H9 (cell line): ENCODE results near the gene CAPSL. TPM values are rescaled to one million over a fixed set of nuclear protein-coding genes. Genes with fewer than 3 reads are reported as not detected.

ENCODE experiments used
- DNase-seq: peaks from one replicate; pipeline ENCODE4 v3.0.0-alpha.2; 2017
- H2AFZ ChIP-seq: one replicate; pipeline ENCODE4 v1.6.1; 2013; ENCODE audit warnings: mild to moderate bottlenecking, low read length, control low read depth, moderate library complexity
- H2AK5ac ChIP-seq: 2 replicates; pipeline ENCODE4 v1.6.1; 2013; ENCODE audit warnings: low read length, control low read depth, mixed read lengths; ENCODE audit not compliant: insufficient read length
- H2BK120ac ChIP-seq: one replicate; pipeline ENCODE4 v1.6.1; 2013; ENCODE audit warnings: low read depth, mild to moderate bottlenecking, low read length, control low read depth, inconsistent platforms; ENCODE audit not compliant: poor library complexity, severe bottlenecking
- H2BK12ac ChIP-seq: 2 replicates; pipeline ENCODE4 v1.6.1; 2013; ENCODE audit warnings: low read length, control low read depth, mixed read lengths, low read depth; ENCODE audit not compliant: insufficient read length
- H2BK15ac ChIP-seq: 2 replicates; pipeline ENCODE4 v1.6.1; 2013; ENCODE audit warnings: low read depth, low read length, control low read depth
- H2BK20ac ChIP-seq: one replicate; pipeline ENCODE4 v1.6.1; 2013; ENCODE audit warnings: low read depth, mild to moderate bottlenecking, low read length, control low read depth, inconsistent platforms; ENCODE audit not compliant: poor library complexity, severe bottlenecking
- H2BK5ac ChIP-seq: 2 replicates; pipeline ENCODE4 v1.6.1; 2013; ENCODE audit warnings: low read length, control low read depth, mixed read lengths; ENCODE audit not compliant: insufficient read length
- H3K14ac ChIP-seq: 2 replicates; pipeline ENCODE4 v1.6.1; 2013; ENCODE audit warnings: low read length, control low read depth; ENCODE audit not compliant: insufficient read depth
- H3K18ac ChIP-seq: 2 replicates; pipeline ENCODE4 v1.6.1; 2013; ENCODE audit warnings: low read depth, mild to moderate bottlenecking, mixed read lengths, low read length, control low read depth; ENCODE audit not compliant: insufficient read length
- H3K23ac ChIP-seq: 2 replicates; pipeline ENCODE4 v1.6.1; 2013; ENCODE audit warnings: low read length, control low read depth, mixed read lengths, low read depth; ENCODE audit not compliant: insufficient read length
- H3K23me2 ChIP-seq: 2 replicates; pipeline ENCODE4 v1.6.1; 2013; ENCODE audit warnings: low read depth, mild to moderate bottlenecking, mixed read lengths, low read length, control low read depth; ENCODE audit not compliant: insufficient read length, poor library complexity, severe bottlenecking
- H3K27ac ChIP-seq: 2 replicates; pipeline ENCODE4 v1.5.1; 2013; ENCODE audit warnings: low read length, control low read depth, mixed read lengths, low read depth; ENCODE audit not compliant: insufficient read length
- H3K27me3 ChIP-seq: 2 replicates; pipeline ENCODE4 v1.6.1; 2013; ENCODE audit warnings: low read length, control low read depth, inconsistent platforms; ENCODE audit not compliant: insufficient read depth
- H3K4ac ChIP-seq: 2 replicates; pipeline ENCODE4 v1.6.1; 2013; ENCODE audit warnings: low read depth, mild to moderate bottlenecking, control low read depth, inconsistent platforms, low read length, moderate library complexity
- H3K4me1 ChIP-seq: 2 replicates; pipeline ENCODE4 v1.6.1; 2013; ENCODE audit warnings: low read length, control low read depth, inconsistent platforms; ENCODE audit not compliant: insufficient read depth
- H3K4me2 ChIP-seq: 2 replicates; pipeline ENCODE4 v1.6.1; 2013; ENCODE audit warnings: low read length, control low read depth, mixed read lengths; ENCODE audit not compliant: insufficient read length, insufficient read depth
- H3K56ac ChIP-seq: 2 replicates; pipeline ENCODE4 v1.6.1; 2013; ENCODE audit warnings: low read depth, mild to moderate bottlenecking, mixed read lengths, low read length, control low read depth; ENCODE audit not compliant: insufficient read length
- H3K79me1 ChIP-seq: 2 replicates; pipeline ENCODE4 v1.6.1; 2013; ENCODE audit warnings: low read depth, mild to moderate bottlenecking, moderate library complexity, low read length, control low read depth, inconsistent platforms; ENCODE audit not compliant: insufficient read depth, poor library complexity, severe bottlenecking
- H3K79me2 ChIP-seq: 2 replicates; pipeline ENCODE4 v1.6.1; 2013; ENCODE audit warnings: low read length, control low read depth, inconsistent platforms; ENCODE audit not compliant: insufficient read depth
- H3K9ac ChIP-seq: 2 replicates; pipeline ENCODE4 v1.6.1; 2013; ENCODE audit warnings: low read length, control low read depth, mixed read lengths; ENCODE audit not compliant: insufficient read length; ENCODE audit errors: extremely low read depth
- H3K9me3 ChIP-seq: one replicate; pipeline ENCODE4 v1.6.1; 2013; ENCODE audit warnings: low read depth, low read length, inconsistent platforms; ENCODE audit not compliant: control insufficient read depth
- H3T11ph ChIP-seq: one replicate; pipeline ENCODE4 v1.6.1; 2013; ENCODE audit warnings: mild to moderate bottlenecking, low read length, control low read depth, inconsistent platforms
- H4K20me1 ChIP-seq: one replicate; pipeline ENCODE4 v1.6.1; 2013; ENCODE audit not compliant: control insufficient read depth, insufficient read length, insufficient read depth
- H4K5ac ChIP-seq: 2 replicates; pipeline ENCODE4 v1.6.1; 2013; ENCODE audit warnings: low read depth, mild to moderate bottlenecking, mixed read lengths, low read length, control low read depth; ENCODE audit not compliant: insufficient read length
- H4K8ac ChIP-seq: replicated peaks from 2 replicates; pipeline ENCODE4 v1.6.1; 2013; ENCODE audit warnings: low read length, control low read depth, mixed read lengths, low read depth; ENCODE audit not compliant: insufficient read length
- H4K91ac ChIP-seq: 2 replicates; pipeline ENCODE4 v1.6.1; 2013; ENCODE audit warnings: low read depth, mild to moderate bottlenecking, moderate library complexity, mixed read lengths, low read length, control low read depth; ENCODE audit not compliant: insufficient read length
- H3K27ac Mint-ChIP-seq, 3 experiments: 2 replicates in 2 of 3; 3 replicates in 1 of 3; pipeline ENCODE4 v1.8.0; 2020 to 2021; ENCODE audit warnings: mixed read lengths in 3 of 3, mild to moderate bottlenecking in 1 of 3, moderate library complexity in 1 of 3
- H3K27me3 Mint-ChIP-seq: 2 replicates; pipeline ENCODE4 v1.8.0; 2021; ENCODE audit warnings: low read depth, mild to moderate bottlenecking, moderate library complexity, mixed read lengths
- H3K36me3 Mint-ChIP-seq, 3 experiments: 2 replicates in 2 of 3; 3 replicates in 1 of 3; pipeline ENCODE4 v1.8.0; 2020 to 2021; ENCODE audit warnings: low read depth in 3 of 3, mixed read lengths in 3 of 3; ENCODE audit not compliant: insufficient read depth in 1 of 3
- H3K4me1 Mint-ChIP-seq, 2 experiments: 2 replicates each; pipeline ENCODE4 v1.8.0; 2020; ENCODE audit warnings: mixed read lengths in 2 of 2
- H3K4me3 Mint-ChIP-seq, 2 experiments: 2 replicates in 1 of 2; 3 replicates in 1 of 2; pipeline ENCODE4 v1.8.0; 2020 to 2021; ENCODE audit warnings: mild to moderate bottlenecking in 2 of 2, mixed read lengths in 2 of 2, moderate library complexity in 1 of 2
- H3K9me3 Mint-ChIP-seq, 2 experiments: 2 replicates in 1 of 2; 3 replicates in 1 of 2; pipeline ENCODE4 v1.8.0; 2020; ENCODE audit warnings: mild to moderate bottlenecking in 2 of 2, mixed read lengths in 2 of 2, moderate library complexity in 1 of 2
- WGBS: extraction: QIAGEN DNeasy Blood & Tissue Kit; methylation state at CpG from one replicate; pipeline ENCODE4 v1.1.7; 2013; ENCODE audit warnings: missing lambda C conversion rate, low lambda C conversion rate, mixed read lengths; ENCODE audit not compliant: insufficient read length; ENCODE audit errors: extremely low coverage; 5-methylcytosine and 5-hydroxymethylcytosine counted together
- total RNA-seq: library from RNA; stranded (reverse); gene quantifications from 2 replicates; pipeline ENCODE4 v1.2.1, GENCODE V29; 2021
- TF ChIP-seq, protein P1 (sequence below): fragments of 200-600 bp; sonication (generic); conservative IDR thresholded peaks from 3 replicates; pipeline ENCODE4 v1.8.0; 2021; ENCODE audit warnings: antibody characterized with exemption, mild to moderate bottlenecking

Gene CAPSL
- total RNA-seq, 1 experiment from 2014 or later: not detected

DNA sequence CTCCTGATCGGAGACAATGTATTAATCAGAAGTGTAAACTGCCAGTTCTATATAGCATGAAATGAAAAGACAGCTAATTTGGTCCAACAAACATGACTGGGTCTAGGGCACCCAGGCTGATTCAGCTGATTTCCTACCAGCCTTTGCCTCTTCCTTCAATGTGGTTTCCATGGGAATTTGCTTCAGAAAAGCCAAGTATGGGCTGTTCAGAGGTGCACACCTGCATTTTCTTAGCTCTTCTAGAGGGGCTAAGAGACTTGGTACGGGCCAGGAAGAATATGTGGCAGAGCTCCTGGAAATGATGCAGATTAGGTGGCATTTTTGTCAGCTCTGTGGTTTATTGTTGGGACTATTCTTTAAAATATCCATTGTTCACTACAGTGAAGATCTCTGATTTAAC is 59.3 kb downstream of the CAPSL start:
- WGBS: no CpG with 5 or more reads among the region's 2 CpGs
- Histone ChIP-seq H3K9ac (no peak overlapping the region), H3K79me2 (no peaks in the 10 kb centered on the region), H4K91ac (no peak overlapping the region), H3K56ac (no peak overlapping the region), H3K23ac (no peak overlapping the region), H3K79me1 (no peaks in the 10 kb centered on the region), H3K23me2 (no peaks in the 10 kb centered on the region), H2AFZ (no peak overlapping the region), H3T11ph (no peak overlapping the region), H2BK120ac (no peak overlapping the region), H4K20me1 (no peaks in the 10 kb centered on the region), H3K27me3 (no peaks in the 10 kb centered on the region), H3K4me2 (no peak overlapping the region), H3K18ac (no peak overlapping the region), H2AK5ac (no peak overlapping the region), H4K5ac (no peak overlapping the region), H3K14ac (no peak overlapping the region), H2BK12ac (no peak overlapping the region), H3K4ac (no peak overlapping the region), H2BK20ac (no peak overlapping the region), H3K9me3 (no peaks in the 10 kb centered on the region), H4K8ac (no peak overlapping the region), H3K4me1 (no peaks in the 10 kb centered on the region), H2BK15ac (no peak overlapping the region), H2BK5ac (no peak overlapping the region), H3K27ac (no peak overlapping the region)
- Mint-ChIP-seq H3K4me3 (no peak overlapping the region), H3K36me3 (no peaks in the 10 kb centered on the region), H3K4me1 (peaks cover 0 to 2% of the 10 kb centered on the region in 2 experiments; a peak in 2 of 4 replicates), H3K27me3 (no peaks in the 10 kb centered on the region; the same call in 1 of the 2 replicates), H3K9me3 (no peaks in the 10 kb centered on the region; a peak in 1 of 5 replicates), H3K27ac (no peak overlapping the region)
- TF ChIP-seq, protein P1, sequence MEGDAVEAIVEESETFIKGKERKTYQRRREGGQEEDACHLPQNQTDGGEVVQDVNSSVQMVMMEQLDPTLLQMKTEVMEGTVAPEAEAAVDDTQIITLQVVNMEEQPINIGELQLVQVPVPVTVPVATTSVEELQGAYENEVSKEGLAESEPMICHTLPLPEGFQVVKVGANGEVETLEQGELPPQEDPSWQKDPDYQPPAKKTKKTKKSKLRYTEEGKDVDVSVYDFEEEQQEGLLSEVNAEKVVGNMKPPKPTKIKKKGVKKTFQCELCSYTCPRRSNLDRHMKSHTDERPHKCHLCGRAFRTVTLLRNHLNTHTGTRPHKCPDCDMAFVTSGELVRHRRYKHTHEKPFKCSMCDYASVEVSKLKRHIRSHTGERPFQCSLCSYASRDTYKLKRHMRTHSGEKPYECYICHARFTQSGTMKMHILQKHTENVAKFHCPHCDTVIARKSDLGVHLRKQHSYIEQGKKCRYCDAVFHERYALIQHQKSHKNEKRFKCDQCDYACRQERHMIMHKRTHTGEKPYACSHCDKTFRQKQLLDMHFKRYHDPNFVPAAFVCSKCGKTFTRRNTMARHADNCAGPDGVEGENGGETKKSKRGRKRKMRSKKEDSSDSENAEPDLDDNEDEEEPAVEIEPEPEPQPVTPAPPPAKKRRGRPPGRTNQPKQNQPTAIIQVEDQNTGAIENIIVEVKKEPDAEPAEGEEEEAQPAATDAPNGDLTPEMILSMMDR: no peak
- no peak for DNase-seq
